ENCODE data around the gene NAA60. TPM values are rescaled to one million over a fixed set of nuclear protein-coding genes. Genes with fewer than 3 reads are reported as not detected.
"Not testable (repeated sequence)": the region's sequence is repeated elsewhere in the genome, so short reads cannot be mapped to it uniquely, and the experiment has no call there.

The NAA60 gene
- polyA plus RNA-seq, 1 donor from 2014 or later: 32.0 TPM

- Histone ChIP-seq H3K9ac (ENCODE audit: low read length) (no peak overlapping the region), H3K4me2 (ENCODE audit: low read length) (no peak overlapping the region), H2AFZ (ENCODE audit: low read depth, low read length) (no peak overlapping the region), H3F3A (ENCODE audit: insufficient read depth, low read length, poor library complexity, severe bottlenecking) (no peaks in the 10 kb centered on the region), H4K20me1 (ENCODE audit: insufficient read depth) (no peaks in the 10 kb centered on the region), H3K4me3 (ENCODE audit: low read length) (no peak overlapping the region), H3K9me2 (ENCODE audit: insufficient read depth, low read length) (no peaks in the 10 kb centered on the region), H3K27me3 (ENCODE audit: insufficient read depth, low read depth, low read length) (no peaks in the 10 kb centered on the region), H3K36me3 (ENCODE audit: insufficient read depth, low read length) (no peaks in the 10 kb centered on the region), H3K27ac (ENCODE audit: low read length) (no peak overlapping the region), H3K79me2 (replicated peaks; ENCODE audit: insufficient read depth, low read length) (peaks cover 5% of the 10 kb centered on the region), H3K9me3 (ENCODE audit: low read length) (no peaks in the 10 kb centered on the region)
- TF ChIP-seq EZH2 (IDR thresholded peaks at IDR 0.05; ENCODE audit: borderline replicate concordance, insufficient read depth, low read length, poor library complexity, severe bottlenecking) (no peak), EP300 (conservative IDR thresholded peaks at IDR 0.05; ENCODE audit: poor library complexity, severe bottlenecking) (no peak), RAD21 (conservative IDR thresholded peaks at IDR 0.05) (no peak)
- TF ChIP-seq, protein P1, sequence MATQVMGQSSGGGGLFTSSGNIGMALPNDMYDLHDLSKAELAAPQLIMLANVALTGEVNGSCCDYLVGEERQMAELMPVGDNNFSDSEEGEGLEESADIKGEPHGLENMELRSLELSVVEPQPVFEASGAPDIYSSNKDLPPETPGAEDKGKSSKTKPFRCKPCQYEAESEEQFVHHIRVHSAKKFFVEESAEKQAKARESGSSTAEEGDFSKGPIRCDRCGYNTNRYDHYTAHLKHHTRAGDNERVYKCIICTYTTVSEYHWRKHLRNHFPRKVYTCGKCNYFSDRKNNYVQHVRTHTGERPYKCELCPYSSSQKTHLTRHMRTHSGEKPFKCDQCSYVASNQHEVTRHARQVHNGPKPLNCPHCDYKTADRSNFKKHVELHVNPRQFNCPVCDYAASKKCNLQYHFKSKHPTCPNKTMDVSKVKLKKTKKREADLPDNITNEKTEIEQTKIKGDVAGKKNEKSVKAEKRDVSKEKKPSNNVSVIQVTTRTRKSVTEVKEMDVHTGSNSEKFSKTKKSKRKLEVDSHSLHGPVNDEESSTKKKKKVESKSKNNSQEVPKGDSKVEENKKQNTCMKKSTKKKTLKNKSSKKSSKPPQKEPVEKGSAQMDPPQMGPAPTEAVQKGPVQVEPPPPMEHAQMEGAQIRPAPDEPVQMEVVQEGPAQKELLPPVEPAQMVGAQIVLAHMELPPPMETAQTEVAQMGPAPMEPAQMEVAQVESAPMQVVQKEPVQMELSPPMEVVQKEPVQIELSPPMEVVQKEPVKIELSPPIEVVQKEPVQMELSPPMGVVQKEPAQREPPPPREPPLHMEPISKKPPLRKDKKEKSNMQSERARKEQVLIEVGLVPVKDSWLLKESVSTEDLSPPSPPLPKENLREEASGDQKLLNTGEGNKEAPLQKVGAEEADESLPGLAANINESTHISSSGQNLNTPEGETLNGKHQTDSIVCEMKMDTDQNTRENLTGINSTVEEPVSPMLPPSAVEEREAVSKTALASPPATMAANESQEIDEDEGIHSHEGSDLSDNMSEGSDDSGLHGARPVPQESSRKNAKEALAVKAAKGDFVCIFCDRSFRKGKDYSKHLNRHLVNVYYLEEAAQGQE (IDR thresholded peaks at IDR 0.05; ENCODE audit: borderline replicate concordance): no peak
Measured at GRCh38 chr16:3474136-3474779, 30.8 kb downstream of the NAA60 start.

- not testable (repeated sequence) for H3F3A ChIP-seq (ENCODE audit: insufficient read depth, low read length, poor library complexity, severe bottlenecking); H3K4me3 ChIP-seq (ENCODE audit: low read length); H2AFZ ChIP-seq (ENCODE audit: low read depth, low read length); H3K27me3 ChIP-seq (ENCODE audit: insufficient read depth, low read depth, low read length); H3K9me2 ChIP-seq (ENCODE audit: insufficient read depth, low read length); H3K27ac ChIP-seq (ENCODE audit: low read length); H3K4me2 ChIP-seq (ENCODE audit: low read length); H3K9me3 ChIP-seq (ENCODE audit: low read length); H3K79me2 ChIP-seq (replicated peaks; ENCODE audit: insufficient read depth, low read length); H3K36me3 ChIP-seq (ENCODE audit: insufficient read depth, low read length); H4K20me1 ChIP-seq (ENCODE audit: insufficient read depth); H3K9ac ChIP-seq (ENCODE audit: low read length)
Measured at GRCh38 chr16:3474870-3475269, 31.4 kb downstream of the NAA60 start.

- Histone ChIP-seq H4K20me1 (ENCODE audit: insufficient read depth) (no peaks in the 10 kb centered on the region), H3K27ac (ENCODE audit: low read length) (no peak overlapping the region), H3K9me3 (ENCODE audit: low read length) (no peaks in the 10 kb centered on the region), H3K79me2 (replicated peaks; ENCODE audit: insufficient read depth, low read length) (peaks cover 2% of the 10 kb centered on the region), H3K27me3 (ENCODE audit: insufficient read depth, low read depth, low read length) (no peaks in the 10 kb centered on the region), H3K36me3 (ENCODE audit: insufficient read depth, low read length) (no peaks in the 10 kb centered on the region), H3K9ac (ENCODE audit: low read length) (no peak overlapping the region), H3F3A (ENCODE audit: insufficient read depth, low read length, poor library complexity, severe bottlenecking) (no peaks in the 10 kb centered on the region), H3K4me3 (ENCODE audit: low read length) (no peak overlapping the region), H3K9me2 (ENCODE audit: insufficient read depth, low read length) (no peaks in the 10 kb centered on the region), H3K4me2 (ENCODE audit: low read length) (no peak overlapping the region), H2AFZ (ENCODE audit: low read depth, low read length) (no peak overlapping the region)
- no peak for TF ChIP-seq RAD21 (conservative IDR thresholded peaks at IDR 0.05)
Measured at GRCh38 chr16:3475604-3476375, 32.3 kb downstream of the NAA60 start.

Measured in neural cell (in vitro differentiated cells).